HFFc6 (cell line): Measurements from ENCODE around the gene CDH23. TPM values are rescaled to one million over a fixed set of nuclear protein-coding genes. Genes with fewer than 3 reads are reported as not detected.

Source experiments
- DNase-seq: peaks from one replicate; pipeline ENCODE4 v3.0.0-alpha.2; 2018
- H3K27ac Mint-ChIP-seq: 2 replicates; pipeline ENCODE4 v1.8.0; 2020; ENCODE audit warnings: mild to moderate bottlenecking, mixed read lengths
- H3K27me3 Mint-ChIP-seq: 2 replicates; pipeline ENCODE4 v1.8.0; 2021; ENCODE audit warnings: mild to moderate bottlenecking, moderate library complexity, mixed read lengths; ENCODE audit not compliant: insufficient read depth
- H3K36me3 Mint-ChIP-seq: 2 replicates; pipeline ENCODE4 v1.8.0; 2021; ENCODE audit warnings: low read depth, mixed read lengths
- H3K4me1 Mint-ChIP-seq: 2 replicates; pipeline ENCODE4 v1.8.0; 2020; ENCODE audit warnings: low read depth, mixed read lengths
- H3K4me3 Mint-ChIP-seq: 2 replicates; pipeline ENCODE4 v1.8.0; 2020; ENCODE audit warnings: mild to moderate bottlenecking, moderate library complexity, mixed read lengths
- H3K9me3 Mint-ChIP-seq: 2 replicates; pipeline ENCODE4 v1.8.0; 2020; ENCODE audit warnings: mild to moderate bottlenecking, mixed read lengths
- total RNA-seq, 6 experiments: library from RNA; stranded (reverse); fragmentation: NEBNext Ultra II Directional; extraction: Animal tissue kit (Norgen Biotek cat#: 25700); gene quantifications; 2 replicates in 1 of 6; 3 replicates in 5 of 6; pipeline ENCODE4 v1.2.3, GENCODE V29; 2021
- TF ChIP-seq, protein P1 (sequence below): fragments of 200-600 bp; sonication (generic); IDR thresholded peaks from 2 replicates; pipeline ENCODE4 v1.5.0; 2021; ENCODE audit warnings: antibody characterized with exemption, mild to moderate bottlenecking

CDH23 gene
- total RNA-seq, 6 experiments from 2014 or later = 0.02 to 0.11 (median 0.04) TPM; not detected in 2

GRCh38 chr10:71605263-71605962, 208.7 kb downstream of the CDH23 start:
- no peak overlapping the region for H3K4me3 Mint-ChIP-seq
- DNase-seq = no peak
- no peak overlapping the region for H3K27ac Mint-ChIP-seq
- peaks cover 17% of the 10 kb centered on the region for H3K27me3 Mint-ChIP-seq
- TF ChIP-seq, protein P1, sequence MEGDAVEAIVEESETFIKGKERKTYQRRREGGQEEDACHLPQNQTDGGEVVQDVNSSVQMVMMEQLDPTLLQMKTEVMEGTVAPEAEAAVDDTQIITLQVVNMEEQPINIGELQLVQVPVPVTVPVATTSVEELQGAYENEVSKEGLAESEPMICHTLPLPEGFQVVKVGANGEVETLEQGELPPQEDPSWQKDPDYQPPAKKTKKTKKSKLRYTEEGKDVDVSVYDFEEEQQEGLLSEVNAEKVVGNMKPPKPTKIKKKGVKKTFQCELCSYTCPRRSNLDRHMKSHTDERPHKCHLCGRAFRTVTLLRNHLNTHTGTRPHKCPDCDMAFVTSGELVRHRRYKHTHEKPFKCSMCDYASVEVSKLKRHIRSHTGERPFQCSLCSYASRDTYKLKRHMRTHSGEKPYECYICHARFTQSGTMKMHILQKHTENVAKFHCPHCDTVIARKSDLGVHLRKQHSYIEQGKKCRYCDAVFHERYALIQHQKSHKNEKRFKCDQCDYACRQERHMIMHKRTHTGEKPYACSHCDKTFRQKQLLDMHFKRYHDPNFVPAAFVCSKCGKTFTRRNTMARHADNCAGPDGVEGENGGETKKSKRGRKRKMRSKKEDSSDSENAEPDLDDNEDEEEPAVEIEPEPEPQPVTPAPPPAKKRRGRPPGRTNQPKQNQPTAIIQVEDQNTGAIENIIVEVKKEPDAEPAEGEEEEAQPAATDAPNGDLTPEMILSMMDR = no peak
- peaks cover 26% of the 10 kb centered on the region for H3K4me1 Mint-ChIP-seq
- no peaks in the 10 kb centered on the region for H3K9me3 Mint-ChIP-seq
- H3K36me3 Mint-ChIP-seq = no peaks in the 10 kb centered on the region

GRCh38 chr10:71606257-71607081, 209.7 kb downstream of the CDH23 start:
- peaks cover 17% of the 10 kb centered on the region for H3K27me3 Mint-ChIP-seq
- H3K36me3 Mint-ChIP-seq = no peaks in the 10 kb centered on the region
- no peak overlapping the region for H3K27ac Mint-ChIP-seq
- no peak overlapping the region for H3K4me3 Mint-ChIP-seq
- TF ChIP-seq, protein P1 = no peak
- H3K4me1 Mint-ChIP-seq = peaks cover 16% of the 10 kb centered on the region
- no peaks in the 10 kb centered on the region for H3K9me3 Mint-ChIP-seq
- DNase-seq = no peak

DNA sequence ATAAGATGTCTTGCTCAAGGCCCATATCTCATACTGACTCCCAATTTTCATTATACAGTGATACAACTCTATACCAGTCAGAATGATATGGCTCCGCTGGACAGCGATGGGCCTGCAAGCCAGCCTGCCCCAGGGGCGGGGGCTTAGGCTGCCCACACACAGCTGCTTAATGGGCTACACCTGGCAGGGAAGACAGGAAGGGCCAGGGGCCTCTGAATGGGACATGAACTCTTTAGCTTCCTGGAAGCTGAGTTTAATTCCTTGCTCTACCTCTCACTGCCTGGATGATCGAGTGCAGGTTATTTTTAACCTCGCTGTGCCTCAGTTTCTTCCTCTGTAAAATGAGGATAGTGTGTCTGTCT, 210.3 kb downstream of the CDH23 start:
- Mint-ChIP-seq H3K9me3 (no peaks in the 10 kb centered on the region), H3K27ac (no peak overlapping the region), H3K4me3 (no peak overlapping the region), H3K4me1 (peaks cover 16% of the 10 kb centered on the region), H3K27me3 (peaks cover 19% of the 10 kb centered on the region), H3K36me3 (no peaks in the 10 kb centered on the region)
- TF ChIP-seq, protein P1 = no peak
- DNase-seq = no peak

DNA sequence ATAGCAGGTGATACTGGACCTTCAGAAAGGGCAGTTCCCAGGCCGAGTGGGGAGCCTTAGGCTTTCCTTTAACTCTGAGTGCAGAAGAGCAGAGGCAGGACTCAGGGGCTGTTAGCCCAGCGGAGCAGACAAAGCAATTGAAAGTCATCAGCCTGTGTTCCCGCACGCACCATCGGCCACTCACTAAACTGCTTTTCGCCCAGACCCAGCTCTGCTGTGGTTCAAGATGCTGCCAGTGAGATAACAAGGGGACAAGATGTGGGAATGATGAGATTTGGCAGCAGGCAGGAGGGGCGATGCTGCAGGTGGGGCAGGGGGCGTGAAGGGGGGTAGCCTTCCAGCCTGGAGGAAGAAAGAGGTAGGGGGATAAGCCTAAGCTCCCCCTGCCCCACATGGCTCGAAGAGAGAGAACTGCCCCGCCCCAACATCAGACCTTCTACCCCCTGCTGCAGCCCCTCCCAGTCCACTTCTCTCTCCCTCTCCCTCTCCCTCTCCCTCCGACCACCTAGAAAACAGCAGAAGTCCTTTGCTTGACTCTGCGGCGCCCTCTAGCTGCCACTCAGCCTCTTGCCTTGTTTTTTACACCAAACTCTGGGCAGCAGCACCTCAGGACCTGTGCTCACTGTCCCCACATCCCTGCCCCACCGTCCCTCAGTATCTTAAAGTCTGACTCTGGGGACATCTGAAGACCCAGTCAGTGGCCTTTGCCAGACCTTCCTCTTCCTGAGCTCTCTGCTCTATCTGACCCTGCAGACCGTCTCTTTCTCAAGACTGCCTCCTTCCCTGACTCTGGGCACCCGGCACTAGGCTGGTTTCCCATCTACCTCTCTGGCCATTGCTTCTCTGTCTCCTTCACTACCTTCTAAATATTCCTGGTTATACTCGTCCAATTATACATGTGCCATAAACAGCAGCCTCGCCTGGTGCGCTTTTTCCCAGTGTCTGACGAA, 212.4 kb downstream of the CDH23 start:
- DNase-seq = peak; percentile 21
- Mint-ChIP-seq H3K27me3 (peaks cover 18% of the 10 kb centered on the region), H3K4me1 (peaks cover 23% of the 10 kb centered on the region), H3K36me3 (no peaks in the 10 kb centered on the region), H3K9me3 (no peaks in the 10 kb centered on the region), H3K27ac (no peak overlapping the region), H3K4me3 (no peak overlapping the region)
- TF ChIP-seq, protein P1 = peak; percentile 85

DNA sequence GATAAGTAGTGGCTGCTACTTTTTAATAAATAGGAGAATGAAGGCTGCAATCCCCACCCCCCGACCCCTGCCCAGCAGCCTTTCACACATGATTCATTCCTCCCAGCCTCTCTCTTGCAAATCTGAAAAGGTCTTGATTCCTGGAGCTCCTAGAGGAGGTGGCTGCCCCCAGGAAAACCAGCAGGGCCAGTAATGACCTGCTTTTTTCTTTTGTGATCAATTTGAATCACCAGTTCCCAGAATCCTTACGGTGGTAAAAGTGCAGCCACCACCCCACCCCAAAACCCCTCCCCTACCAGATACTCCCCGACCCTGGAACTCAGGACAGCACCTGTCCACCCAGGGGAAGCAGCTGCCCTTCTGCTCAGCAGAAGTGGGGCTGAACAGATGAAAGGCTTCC, 213.9 kb downstream of the CDH23 start:
- no peak overlapping the region for H3K4me3 Mint-ChIP-seq
- peaks cover 9% of the 10 kb centered on the region for H3K4me1 Mint-ChIP-seq
- TF ChIP-seq, protein P1 = no peak
- H3K9me3 Mint-ChIP-seq = no peaks in the 10 kb centered on the region
- H3K36me3 Mint-ChIP-seq = no peaks in the 10 kb centered on the region
- H3K27ac Mint-ChIP-seq = no peak overlapping the region
- H3K27me3 Mint-ChIP-seq = peaks cover 20% of the 10 kb centered on the region
- no peak for DNase-seq
